GM19467 (cell line): ENCODE data around the gene RNF113A.
A peak's percentile ranks its signal among the peaks of the same experiment; 100 is the strongest.
"Not testable (repeated sequence)": the region's sequence is repeated elsewhere in the genome, so short reads cannot be mapped to it uniquely, and the experiment has no call there.

Experiments
- ATAC-seq: cut with Tn5 transposase; IDR thresholded peaks from one replicate; pipeline ENCODE4 v1.9.1; 2021; ENCODE audit warnings: mild to moderate bottlenecking, moderate library complexity; ENCODE audit not compliant: unreplicated experiment

The RNF113A gene

GRCh38 chrX:119852382-119853353, 18.9 kb downstream of the RNF113A start, which contains the start of gene UPF3B:
UPF3B (minus strand) TSS chrX:119852963; CDS start chrX:119852928, 35 bp downstream.
- peak; percentile 90 for ATAC-seq

DNA sequence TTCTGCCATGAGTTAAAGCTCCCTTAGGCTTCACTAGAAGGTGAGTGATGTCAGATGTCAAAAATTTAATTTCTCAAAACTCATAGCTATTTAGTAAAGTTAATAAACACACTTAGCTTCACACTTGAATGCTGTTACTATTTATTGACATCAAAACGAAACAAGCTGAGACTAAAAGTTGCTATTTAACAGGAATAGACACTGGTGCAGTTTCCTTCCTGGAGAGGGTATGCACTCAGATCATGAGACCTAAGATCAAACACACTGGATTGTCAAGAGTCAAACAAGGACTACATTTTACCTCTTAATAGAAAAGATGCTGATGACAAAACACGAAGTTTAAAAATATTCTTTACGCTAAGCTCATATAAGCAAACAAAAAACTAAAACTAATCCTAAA, 37.6 kb downstream of the RNF113A start:
- ATAC-seq = no peak

- ATAC-seq = no peak
These were observed 43.1 kb downstream of the RNF113A start for GRCh38 chrX:119828446-119828845.

GRCh38 chrX:119826399-119826959, 45.1 kb downstream of the RNF113A start:
- no peak for ATAC-seq

GRCh38 chrX:119824221-119824620, 47.3 kb downstream of the RNF113A start:
- ATAC-seq = not testable (repeated sequence)

- ATAC-seq = peak; percentile 96
These were observed 49.8 kb downstream of the RNF113A start for GRCh38 chrX:119821703-119822102.
